Activated CD4-positive, alpha-beta T cell treated with anti-CD3 and anti-CD28 coated beads, Interleukin-2, amount 10 ng/mL, durations not matched to agents 7 days and 5 days (primary cell): ENCODE data around the gene AIMP2. TPM values are rescaled to one million over a fixed set of nuclear protein-coding genes. Genes with fewer than 3 reads are reported as not detected.
"Not testable (repeated sequence)": the region's sequence is repeated elsewhere in the genome, so short reads cannot be mapped to it uniquely, and the experiment has no call there.

ENCODE experiments used
- CTCF ChIA-PET: fragments of 350-600 bp; sonication (Branson Sonifier 250); formaldehyde crosslinking; loops from one replicate; lab custom pipeline; 2021; ENCODE audit warnings: antibody characterized with exemption; lab: Charles Lee
- POLR2A ChIA-PET: fragments of 350-600 bp; sonication (Branson Sonifier 250); formaldehyde crosslinking; loops from one replicate; lab custom pipeline; 2021; ENCODE audit warnings: antibody characterized with exemption; lab: Charles Lee
- DNase-seq: peaks from one replicate; pipeline ENCODE4 v3.0.0-alpha.2; 2020
- H3K27ac Mint-ChIP-seq: one replicate; pipeline ENCODE4 v1.8.0; 2021; ENCODE audit warnings: mild to moderate bottlenecking, moderate library complexity, mixed read lengths
- H3K27me3 Mint-ChIP-seq: one replicate; pipeline ENCODE4 v1.8.0; 2021; ENCODE audit warnings: mixed read lengths
- H3K36me3 Mint-ChIP-seq: one replicate; pipeline ENCODE4 v1.8.0; 2021; ENCODE audit warnings: low read depth, mixed read lengths
- H3K4me1 Mint-ChIP-seq: one replicate; pipeline ENCODE4 v1.8.0; 2021; ENCODE audit warnings: mixed read lengths
- H3K4me3 Mint-ChIP-seq: one replicate; pipeline ENCODE4 v1.8.0; 2021; ENCODE audit warnings: mild to moderate bottlenecking, moderate library complexity, mixed read lengths
- H3K9me3 Mint-ChIP-seq: one replicate; pipeline ENCODE4 v1.8.0; 2021; ENCODE audit warnings: mixed read lengths
- total RNA-seq, 2 experiments: library from RNA; stranded (reverse); gene quantifications; one replicate each; pipeline ENCODE4 v1.2.3, GENCODE V29; 2021

Gene AIMP2
- 10 to 100 TPM; 31.3 to 32.3 TPM for total RNA-seq

DNA sequence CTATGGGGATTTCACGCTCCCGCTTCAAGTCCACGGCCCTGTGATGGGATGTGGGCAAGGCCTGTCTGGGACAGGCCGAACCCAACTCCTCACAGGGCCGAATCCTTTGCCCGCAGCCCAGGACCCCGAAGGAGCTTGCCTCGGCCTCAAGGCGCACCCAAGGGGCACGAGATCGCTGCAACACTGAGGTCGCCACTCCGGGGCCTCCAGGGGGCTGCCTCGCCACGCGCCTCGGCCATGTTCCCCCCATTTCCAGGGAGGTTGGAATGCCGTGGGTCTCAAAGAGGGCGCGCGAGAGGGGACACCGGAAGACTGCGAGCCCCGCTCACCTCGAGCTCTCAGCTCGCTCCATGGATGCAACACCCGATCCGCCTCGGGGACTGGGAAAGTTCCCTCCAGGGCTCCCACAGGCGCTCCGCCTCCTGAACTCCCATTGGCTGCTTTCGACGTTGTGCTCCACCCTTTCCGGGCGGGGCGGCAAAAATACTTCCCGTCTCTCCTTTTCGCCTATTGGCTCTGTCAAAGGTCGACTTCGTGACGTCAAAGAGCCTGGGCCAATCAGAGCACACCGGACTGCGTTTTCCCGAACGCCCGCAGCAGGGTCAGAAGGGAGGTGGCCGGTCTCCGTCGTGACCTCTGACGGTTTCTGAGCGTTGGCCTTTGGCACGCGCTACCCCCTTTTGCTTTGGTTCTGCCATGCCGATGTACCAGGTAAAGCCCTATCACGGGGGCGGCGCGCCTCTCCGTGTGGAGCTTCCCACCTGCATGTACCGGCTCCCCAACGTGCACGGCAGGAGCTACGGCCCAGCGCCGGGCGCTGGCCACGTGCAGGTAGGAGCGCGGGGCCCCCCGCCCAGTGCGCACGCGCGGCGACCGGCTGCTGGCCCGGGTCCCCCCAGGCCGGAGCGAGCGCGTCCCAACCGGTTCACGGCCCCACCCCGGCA, at the start of gene AIMP2, which contains the start of gene PMS2:
Gene AIMP2, plus strand, starts transcription at position 605 of the 944 bp plus-strand sequence. Its CDS starts 92 bp downstream, at position 697.
Gene PMS2, minus strand, starts transcription at position 382 of the 944 bp plus-strand sequence. Its CDS starts 30 bp downstream, at position 352.
- H3K27ac Mint-ChIP-seq: peak within 1 kb of the TSS; percentile 96
- H3K4me3 Mint-ChIP-seq: peak within 1 kb of the TSS; percentile 87
- peaks cover 37% of the 10 kb centered on the region for H3K4me1 Mint-ChIP-seq
- peak; percentile 99 for DNase-seq
- POLR2A ChIA-PET: no interaction called here
- CTCF ChIA-PET: interaction anchor here (0.9 to 2.0 kb wide), 4 partner anchors 12 to 290 kb away, joined by 3 to 8 read pairs (median 4); no protein-coding TSS in a partner anchor
- H3K9me3 Mint-ChIP-seq: no peaks in the 10 kb centered on the region
- H3K36me3 Mint-ChIP-seq: peaks cover 12% of the 10 kb centered on the region
- no peaks in the 10 kb centered on the region for H3K27me3 Mint-ChIP-seq

DNA sequence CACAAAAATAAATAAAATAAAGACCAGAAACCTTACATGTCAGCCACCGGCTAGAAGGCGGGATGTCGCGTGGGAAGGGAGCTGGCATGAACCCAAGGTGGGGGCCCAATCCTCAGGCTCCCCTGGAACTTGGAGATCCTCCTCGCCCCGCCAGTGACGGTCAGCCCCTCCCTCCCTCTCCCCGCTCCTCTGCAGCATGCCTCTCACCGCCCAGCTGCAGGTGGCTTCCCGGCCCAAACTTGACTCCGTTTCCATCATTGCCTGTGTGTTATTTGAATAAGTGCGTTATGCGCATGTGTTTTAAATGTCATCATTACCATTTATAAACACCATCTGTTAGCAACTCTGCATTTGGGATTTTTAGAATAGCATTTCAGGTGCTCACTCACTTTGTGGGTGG, 45.9 kb upstream of the AIMP2 start:
- H3K4me3 Mint-ChIP-seq, H3K36me3 Mint-ChIP-seq, CTCF ChIA-PET, H3K4me1 Mint-ChIP-seq, POLR2A ChIA-PET, H3K9me3 Mint-ChIP-seq, H3K27me3 Mint-ChIP-seq, DNase-seq, H3K27ac Mint-ChIP-seq: not testable (repeated sequence)

DNA sequence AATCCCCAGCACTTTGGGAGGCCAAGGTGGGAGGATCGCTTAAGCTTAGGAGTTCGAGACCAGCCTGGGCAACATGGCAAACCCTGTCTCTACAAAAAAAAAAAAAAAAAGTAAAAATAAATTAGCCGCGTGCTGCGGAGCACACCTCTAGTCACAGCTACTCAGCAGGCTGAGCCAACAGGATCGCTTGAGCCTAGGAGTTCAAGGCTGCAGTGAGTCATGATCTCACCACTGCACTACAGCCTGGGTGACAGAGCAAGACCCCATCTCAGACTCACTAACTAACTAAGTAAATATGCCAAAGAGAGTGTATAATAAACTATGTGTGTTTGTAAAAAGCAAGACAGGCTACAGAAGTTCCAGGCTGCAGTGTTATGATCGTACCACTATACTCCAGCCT, 45.3 kb upstream of the AIMP2 start:
- H3K27me3 Mint-ChIP-seq, H3K4me3 Mint-ChIP-seq, H3K36me3 Mint-ChIP-seq, POLR2A ChIA-PET, DNase-seq, H3K27ac Mint-ChIP-seq, CTCF ChIA-PET, H3K9me3 Mint-ChIP-seq, H3K4me1 Mint-ChIP-seq: not testable (repeated sequence)

DNA sequence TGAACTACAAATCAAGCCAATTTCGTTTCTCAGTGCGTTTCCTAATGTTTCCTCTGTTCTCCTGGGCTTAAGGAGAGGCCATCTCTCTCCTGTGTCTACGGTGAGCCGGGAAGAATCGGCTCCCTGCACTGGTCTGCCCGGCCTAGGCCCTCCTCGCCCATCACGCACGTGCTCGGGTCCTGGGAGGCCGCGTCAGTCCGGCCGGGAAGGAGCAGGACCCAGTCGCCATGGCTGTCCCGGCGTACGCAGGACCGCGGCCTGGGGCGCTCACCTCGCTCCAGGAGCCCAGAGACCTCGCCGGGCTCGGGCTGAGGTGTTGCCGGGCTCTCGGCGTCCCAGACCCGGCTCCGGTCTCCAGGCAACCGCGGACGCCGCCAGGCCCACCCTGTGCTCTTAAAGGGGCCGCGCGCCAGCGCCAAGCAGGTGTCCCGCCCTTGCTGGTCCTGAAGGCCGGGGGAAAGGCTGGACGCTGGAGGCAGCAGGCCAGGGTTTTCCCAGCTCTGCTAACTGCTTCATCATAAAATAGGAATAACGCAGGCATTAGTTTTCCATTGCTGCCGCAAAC, 38.6 kb upstream of the AIMP2 start, which contains the start of gene RSPH10B:
Gene RSPH10B, minus strand, starts transcription at position 343 of the 565 bp plus-strand sequence. CDS start 3,573 bp downstream, outside the sequence.
- H3K36me3 Mint-ChIP-seq, H3K27me3 Mint-ChIP-seq, POLR2A ChIA-PET, H3K27ac Mint-ChIP-seq, H3K4me1 Mint-ChIP-seq, CTCF ChIA-PET, DNase-seq, H3K4me3 Mint-ChIP-seq, H3K9me3 Mint-ChIP-seq: not testable (repeated sequence)

DNA sequence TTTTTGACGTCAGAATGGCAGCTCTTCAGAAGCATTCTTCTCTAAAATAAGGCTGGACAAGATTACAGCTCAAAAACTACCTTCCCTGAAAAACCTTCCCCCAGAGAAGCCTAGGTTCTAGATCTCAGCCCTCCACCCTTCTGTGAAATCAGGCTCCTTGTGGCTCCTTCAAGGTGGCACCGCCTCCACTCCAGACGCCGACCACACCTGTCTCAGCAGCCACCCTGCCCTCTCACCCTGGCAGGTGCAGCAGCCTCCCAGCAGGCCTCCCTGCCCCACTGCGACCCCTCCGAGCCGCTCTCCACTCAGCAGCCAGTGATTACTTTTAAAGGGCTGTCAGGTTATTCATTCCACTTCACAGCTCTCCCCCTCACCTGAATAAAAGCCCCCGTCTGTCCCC, 35.5 kb upstream of the AIMP2 start:
- POLR2A ChIA-PET, H3K27me3 Mint-ChIP-seq, H3K36me3 Mint-ChIP-seq, CTCF ChIA-PET, DNase-seq, H3K4me1 Mint-ChIP-seq, H3K9me3 Mint-ChIP-seq, H3K4me3 Mint-ChIP-seq, H3K27ac Mint-ChIP-seq: not testable (repeated sequence)

DNA sequence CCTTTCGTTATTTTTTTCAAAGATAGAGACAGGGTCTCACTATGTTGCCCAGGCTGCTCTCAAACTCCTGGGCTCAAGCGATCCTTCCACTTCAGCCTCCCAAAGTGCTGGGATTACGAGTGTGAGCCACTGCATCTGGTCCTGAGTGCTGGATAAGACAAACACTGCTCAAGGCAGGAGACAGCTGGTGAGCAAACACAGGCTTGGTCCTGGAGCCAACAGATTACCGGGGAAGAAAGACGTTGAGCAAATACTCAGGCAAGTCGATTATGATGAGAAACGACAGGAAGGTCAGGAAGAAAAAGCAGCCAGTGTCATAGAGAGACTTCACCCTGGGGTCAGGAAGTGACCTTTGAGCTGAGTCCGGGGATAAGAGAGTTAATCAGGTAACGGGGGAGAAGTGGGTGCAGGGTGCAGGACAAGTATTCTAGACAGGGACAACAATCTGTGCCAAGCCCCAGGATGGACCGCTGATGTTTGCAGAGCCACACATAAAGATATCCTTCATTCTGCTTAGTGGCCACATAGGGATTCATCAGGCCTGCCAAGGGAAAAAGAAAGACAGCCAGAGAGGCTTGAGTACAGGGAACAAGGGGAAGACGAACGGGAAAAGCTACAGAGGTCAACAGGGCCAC, 29.3 kb upstream of the AIMP2 start:
- H3K4me3 Mint-ChIP-seq, H3K36me3 Mint-ChIP-seq, H3K4me1 Mint-ChIP-seq, POLR2A ChIA-PET, DNase-seq, CTCF ChIA-PET, H3K27ac Mint-ChIP-seq, H3K27me3 Mint-ChIP-seq, H3K9me3 Mint-ChIP-seq: not testable (repeated sequence)

DNA sequence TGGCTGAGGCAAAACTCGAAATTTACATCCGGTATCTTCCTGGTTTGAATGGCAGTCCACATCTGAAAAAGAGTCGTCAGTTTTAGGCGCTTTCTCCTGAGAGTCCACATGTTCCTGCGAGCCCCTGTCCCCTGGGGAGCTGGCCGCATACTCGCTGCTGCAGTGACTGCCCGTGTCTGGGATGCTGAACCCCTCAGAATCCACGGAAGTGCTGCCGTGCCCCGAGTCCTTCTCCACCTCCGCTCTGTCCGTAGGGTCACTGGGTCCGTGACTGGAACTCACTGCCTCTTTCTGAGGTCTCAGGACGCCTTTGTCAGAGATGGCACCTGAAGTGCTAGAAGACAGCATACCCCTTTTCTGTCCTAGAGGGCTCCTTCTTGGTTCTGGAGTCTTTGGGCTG, 22.0 kb upstream of the AIMP2 start:
- H3K9me3 Mint-ChIP-seq, H3K4me3 Mint-ChIP-seq, DNase-seq, H3K4me1 Mint-ChIP-seq, POLR2A ChIA-PET, H3K27ac Mint-ChIP-seq, CTCF ChIA-PET, H3K27me3 Mint-ChIP-seq: not testable (repeated sequence)
- peaks cover 21% of the 10 kb centered on the region for H3K36me3 Mint-ChIP-seq

DNA sequence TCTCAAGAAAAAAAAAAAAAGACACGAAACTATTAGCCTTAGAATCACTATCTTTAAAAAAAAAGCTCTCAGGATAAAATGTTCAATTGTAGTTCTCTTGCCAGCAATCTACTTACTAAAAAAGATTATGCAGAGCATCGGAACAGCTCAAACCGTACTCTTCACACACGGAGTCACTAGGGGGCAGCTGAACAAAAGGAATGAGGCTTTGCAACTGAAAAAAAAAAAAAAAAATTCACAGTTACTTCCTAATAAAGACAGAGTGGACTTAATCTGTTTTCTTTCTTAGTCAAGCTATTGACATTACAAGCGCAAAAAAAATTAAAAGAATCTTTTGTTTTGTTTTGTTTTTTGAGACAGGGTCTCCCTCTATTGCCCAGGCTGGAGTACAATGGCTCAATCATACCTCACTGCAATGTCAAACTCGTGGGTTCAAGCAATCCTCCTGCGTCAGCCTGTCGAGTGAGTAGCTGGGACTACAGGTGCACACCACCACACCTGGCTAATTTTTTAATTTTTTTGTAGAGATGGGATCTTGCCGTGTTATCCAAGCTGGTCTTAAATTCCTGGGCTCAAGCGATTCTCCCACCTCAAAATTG, 11.8 kb upstream of the AIMP2 start:
- DNase-seq: peak; percentile 60
- Mint-ChIP-seq H3K9me3 (no peaks in the 10 kb centered on the region), H3K27me3 (no peaks in the 10 kb centered on the region), H3K27ac (peak overlapping the region; percentile 50), H3K4me1 (no peaks in the 10 kb centered on the region), H3K4me3 (no peak overlapping the region), H3K36me3 (peaks cover 33% of the 10 kb centered on the region)
- CTCF ChIA-PET: interaction anchor here (0.6 to 1.3 kb wide), 13 partner anchors 9 to 342 kb away, joined by 3 to 5 read pairs (median 3); no protein-coding TSS in a partner anchor
- POLR2A ChIA-PET: no interaction called here

DNA sequence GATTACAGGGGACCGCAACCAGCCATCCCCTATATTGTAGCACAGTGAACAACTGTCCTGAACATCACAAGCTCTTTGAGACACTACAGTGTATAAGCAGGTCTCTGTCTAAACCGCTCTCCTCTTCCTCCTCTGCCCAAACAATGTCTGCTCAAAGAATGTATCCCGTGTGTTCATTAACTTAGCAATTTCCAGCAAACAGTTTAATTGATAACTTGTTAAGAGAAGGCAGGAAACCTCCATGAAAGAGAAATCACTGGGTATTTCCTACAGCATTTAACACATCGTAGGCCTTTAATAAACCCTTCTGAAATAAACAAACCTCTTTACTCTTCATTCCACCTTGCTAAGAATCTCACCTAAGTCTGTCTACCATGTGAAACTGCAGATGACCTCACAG, 1.7 kb upstream of the AIMP2 start:
- DNase-seq: no peak
- H3K27me3 Mint-ChIP-seq: no peaks in the 10 kb centered on the region
- CTCF ChIA-PET: interaction anchor here (0.9 to 1.3 kb wide), 2 partner anchors 10 to 14 kb away, joined by 3 to 4 read pairs; no protein-coding TSS in a partner anchor
- H3K9me3 Mint-ChIP-seq: no peaks in the 10 kb centered on the region
- peak overlapping the region; percentile 87 for H3K4me3 Mint-ChIP-seq
- H3K4me1 Mint-ChIP-seq: peaks cover 31% of the 10 kb centered on the region
- POLR2A ChIA-PET: no interaction called here
- peak overlapping the region; percentile 38 for H3K27ac Mint-ChIP-seq
- H3K36me3 Mint-ChIP-seq: peaks cover 12% of the 10 kb centered on the region

DNA sequence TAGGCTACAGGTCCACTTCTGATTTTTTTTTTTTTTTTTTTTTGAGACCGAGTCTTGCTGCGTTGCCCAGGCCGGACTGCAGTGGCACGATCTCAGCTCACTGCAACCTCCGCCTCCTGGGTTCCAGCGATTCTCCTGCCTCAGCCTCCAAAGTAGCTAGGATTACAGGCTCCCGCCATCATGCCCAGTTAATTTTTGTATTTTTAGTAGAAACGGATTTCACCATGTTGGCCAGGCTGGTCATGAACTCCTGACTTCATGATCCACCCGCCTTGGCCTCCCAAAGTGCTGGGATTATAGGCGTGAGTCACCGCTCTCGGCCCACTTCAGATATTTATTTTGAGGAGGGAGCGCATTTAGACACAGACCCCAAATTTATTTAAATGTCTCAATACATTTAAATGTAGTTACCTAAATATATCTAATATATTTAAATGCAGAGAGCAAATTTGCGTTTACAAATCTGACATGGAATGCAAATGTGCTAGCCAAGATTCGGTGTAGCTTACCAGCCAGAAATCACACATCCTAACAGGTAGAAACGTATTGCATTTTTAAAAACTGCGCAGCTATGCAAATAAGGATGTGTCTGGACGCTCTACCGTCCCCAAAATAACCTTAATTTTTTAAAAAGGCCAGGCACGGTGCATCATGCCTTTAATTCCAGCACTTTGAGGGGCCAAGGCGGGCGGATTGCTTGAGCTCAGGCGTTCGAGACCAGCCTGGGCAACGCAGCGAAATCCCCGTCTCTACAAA, 1.1 kb upstream of the AIMP2 start:
- H3K9me3 Mint-ChIP-seq, DNase-seq, POLR2A ChIA-PET, H3K27me3 Mint-ChIP-seq: not testable (repeated sequence)
- H3K27ac Mint-ChIP-seq: peak overlapping the region; percentile 54
- CTCF ChIA-PET: interaction anchor here (0.9 to 2.0 kb wide), 4 partner anchors 11 to 291 kb away, joined by 3 to 8 read pairs (median 4); no protein-coding TSS in a partner anchor
- H3K36me3 Mint-ChIP-seq: peaks cover 14% of the 10 kb centered on the region
- peaks cover 35% of the 10 kb centered on the region for H3K4me1 Mint-ChIP-seq
- H3K4me3 Mint-ChIP-seq: peak overlapping the region; percentile 87

DNA sequence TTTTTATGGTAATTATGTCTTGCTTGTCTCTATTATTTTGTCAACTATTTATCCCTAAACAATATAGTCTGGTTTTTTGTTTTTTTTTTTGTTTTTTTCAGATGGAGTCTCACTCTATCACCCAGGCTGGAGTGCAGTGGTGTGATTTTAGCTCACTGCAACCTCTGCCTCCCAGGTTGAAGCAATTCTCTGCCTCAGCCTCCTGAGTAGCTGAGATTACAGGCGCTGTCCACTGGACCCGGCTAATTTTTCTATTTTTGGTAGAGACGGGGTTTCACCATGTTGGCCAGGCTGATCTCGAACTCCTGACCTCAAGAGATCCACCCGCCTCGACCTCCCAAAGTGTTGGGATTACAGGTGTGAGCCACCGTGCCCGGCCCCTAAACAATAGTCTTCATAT, 1.3 kb downstream of the AIMP2 start:
- POLR2A ChIA-PET, H3K9me3 Mint-ChIP-seq, CTCF ChIA-PET, DNase-seq, H3K27me3 Mint-ChIP-seq: not testable (repeated sequence)
- Mint-ChIP-seq H3K4me1 (peaks cover 42% of the 10 kb centered on the region), H3K27ac (peak overlapping the region; percentile 94), H3K36me3 (peaks cover 15% of the 10 kb centered on the region), H3K4me3 (peak overlapping the region; percentile 87)

DNA sequence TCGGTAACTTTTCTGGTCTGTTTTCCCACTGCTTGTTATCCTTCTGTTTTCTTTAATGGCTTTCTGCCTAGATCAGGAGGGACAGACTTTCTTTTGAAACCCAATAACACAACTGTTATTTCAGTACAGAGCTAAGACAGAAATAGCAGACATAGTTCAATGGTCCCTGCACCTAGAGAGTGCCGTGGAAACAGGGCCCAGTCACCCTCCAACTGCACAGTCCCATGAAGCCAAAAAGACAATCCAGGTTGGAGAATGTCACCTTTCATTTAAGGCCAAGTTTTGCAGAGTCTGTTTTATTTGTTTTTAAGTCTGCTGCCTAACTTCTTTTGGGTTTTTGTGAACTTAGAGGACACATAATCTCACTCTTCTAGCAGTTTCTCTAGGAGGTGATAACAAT, 2.5 kb downstream of the AIMP2 start:
- H3K4me3 Mint-ChIP-seq: no peak overlapping the region
- no peak for DNase-seq
- peaks cover 23% of the 10 kb centered on the region for H3K36me3 Mint-ChIP-seq
- no peak overlapping the region for H3K27ac Mint-ChIP-seq
- H3K9me3 Mint-ChIP-seq: no peaks in the 10 kb centered on the region
- no peaks in the 10 kb centered on the region for H3K27me3 Mint-ChIP-seq
- ChIA-PET POLR2A (no interaction called here), CTCF (interaction anchor here (1.0 kb wide), 2 partner anchors 21 to 22 kb away, joined by 3 to 5 read pairs; no protein-coding TSS in a partner anchor)
- peaks cover 40% of the 10 kb centered on the region for H3K4me1 Mint-ChIP-seq
